Nephron (organoid): Measurements from ENCODE around the gene KRT3.
"Not testable (repeated sequence)": the region's sequence is repeated elsewhere in the genome, so short reads cannot be mapped to it uniquely, and the experiment has no call there.

Source experiments
- H3K27ac Mint-ChIP-seq, 3 experiments: 2 replicates each; pipeline ENCODE4 v1.8.0; 2020; ENCODE audit warnings: mixed read lengths in 3 of 3, mild to moderate bottlenecking in 2 of 3, moderate library complexity in 1 of 3
- H3K27me3 Mint-ChIP-seq: 2 replicates; pipeline ENCODE4 v1.8.0; 2021; ENCODE audit warnings: low read depth, mild to moderate bottlenecking, moderate library complexity, mixed read lengths
- H3K36me3 Mint-ChIP-seq: 2 replicates; pipeline ENCODE4 v1.8.0; 2020; ENCODE audit warnings: low read depth, mixed read lengths
- H3K4me1 Mint-ChIP-seq: 2 replicates; pipeline ENCODE4 v1.8.0; 2020; ENCODE audit warnings: mixed read lengths
- H3K4me3 Mint-ChIP-seq, 3 experiments: 2 replicates each; pipeline ENCODE4 v1.8.0; 2020; ENCODE audit warnings: mild to moderate bottlenecking in 3 of 3, mixed read lengths in 3 of 3, moderate library complexity in 2 of 3
- H3K9me3 Mint-ChIP-seq: 2 replicates; pipeline ENCODE4 v1.8.0; 2020; ENCODE audit warnings: mixed read lengths
- CTCF ChIP-seq, 3 experiments: fragments of 200-600 bp; sonication (generic); IDR thresholded peaks; one replicate each; pipeline ENCODE4 v1.5.0; 2021; ENCODE audit warnings: antibody characterized with exemption in 3 of 3; ENCODE audit not compliant: unreplicated experiment in 3 of 3

Gene KRT3

GRCh38 chr12:52798671-52799504, 3.0 kb upstream of the KRT3 start:
- Mint-ChIP-seq H3K4me3 (no peak overlapping the region), H3K36me3 (no peaks in the 10 kb centered on the region), H3K9me3 (no peaks in the 10 kb centered on the region), H3K27me3 (peaks cover 14% of the 10 kb centered on the region), H3K27ac (no peak overlapping the region), H3K4me1 (peaks cover 8% of the 10 kb centered on the region)
- TF ChIP-seq CTCF (IDR thresholded peaks at IDR 0.05; ENCODE audit: unreplicated experiment in 3 of 3): no peak

GRCh38 chr12:52798003-52798670, 2.2 kb upstream of the KRT3 start:
- Mint-ChIP-seq H3K9me3 (no peaks in the 10 kb centered on the region), H3K27me3 (peaks cover 14% of the 10 kb centered on the region), H3K36me3 (no peaks in the 10 kb centered on the region), H3K27ac (no peak overlapping the region), H3K4me1 (peaks cover 3% of the 10 kb centered on the region), H3K4me3 (no peak overlapping the region)
- TF ChIP-seq CTCF (IDR thresholded peaks at IDR 0.05; ENCODE audit: unreplicated experiment in 3 of 3): no peak

- Mint-ChIP-seq H3K27me3 (peaks cover 15% of the 10 kb centered on the region), H3K4me3 (no peak overlapping the region), H3K4me1 (no peaks in the 10 kb centered on the region), H3K27ac (no peak overlapping the region), H3K36me3 (no peaks in the 10 kb centered on the region), H3K9me3 (no peaks in the 10 kb centered on the region)
- TF ChIP-seq CTCF (IDR thresholded peaks at IDR 0.05; ENCODE audit: unreplicated experiment in 3 of 3): no peak
These were observed 1.6 kb upstream of the KRT3 start for GRCh38 chr12:52797529-52797894.

- H3K4me3 Mint-ChIP-seq: no peak overlapping the region
- no peaks in the 10 kb centered on the region for H3K9me3 Mint-ChIP-seq
- no peaks in the 10 kb centered on the region for H3K4me1 Mint-ChIP-seq
- H3K36me3 Mint-ChIP-seq: no peaks in the 10 kb centered on the region
- H3K27ac Mint-ChIP-seq: no peak overlapping the region
- TF ChIP-seq CTCF (IDR thresholded peaks at IDR 0.05; ENCODE audit: unreplicated experiment in 3 of 3): no peak
- peaks cover 15% of the 10 kb centered on the region for H3K27me3 Mint-ChIP-seq
These were observed 1.1 kb upstream of the KRT3 start for GRCh38 chr12:52796839-52797528.

GRCh38 chr12:52796429-52796794, 495 bp upstream of the KRT3 start:
- Mint-ChIP-seq H3K4me3 (no peak overlapping the region), H3K4me1 (no peaks in the 10 kb centered on the region), H3K27ac (no peak overlapping the region), H3K27me3 (peaks cover 19% of the 10 kb centered on the region), H3K36me3 (no peaks in the 10 kb centered on the region), H3K9me3 (no peaks in the 10 kb centered on the region)
- no peak for TF ChIP-seq CTCF (IDR thresholded peaks at IDR 0.05; ENCODE audit: unreplicated experiment in 3 of 3)

- not testable (repeated sequence) for H3K36me3 Mint-ChIP-seq, H3K4me3 Mint-ChIP-seq, H3K9me3 Mint-ChIP-seq, H3K27ac Mint-ChIP-seq, H3K4me1 Mint-ChIP-seq
- peaks cover 24% of the 10 kb centered on the region for H3K27me3 Mint-ChIP-seq
These were observed 614 bp downstream of the KRT3 start for GRCh38 chr12:52795332-52795674.
